Measurements from ENCODE around the gene PDLIM1. TPM values are rescaled to one million over a fixed set of nuclear protein-coding genes. Genes with fewer than 3 reads are reported as not detected.

Gene PDLIM1
- total and polyA plus RNA-seq, 10 of the 15 experiments (the other 5 are each of a cell fraction or from before 2014, with no cell fraction given) = 95.7 to 714 (median 309) TPM

DNA sequence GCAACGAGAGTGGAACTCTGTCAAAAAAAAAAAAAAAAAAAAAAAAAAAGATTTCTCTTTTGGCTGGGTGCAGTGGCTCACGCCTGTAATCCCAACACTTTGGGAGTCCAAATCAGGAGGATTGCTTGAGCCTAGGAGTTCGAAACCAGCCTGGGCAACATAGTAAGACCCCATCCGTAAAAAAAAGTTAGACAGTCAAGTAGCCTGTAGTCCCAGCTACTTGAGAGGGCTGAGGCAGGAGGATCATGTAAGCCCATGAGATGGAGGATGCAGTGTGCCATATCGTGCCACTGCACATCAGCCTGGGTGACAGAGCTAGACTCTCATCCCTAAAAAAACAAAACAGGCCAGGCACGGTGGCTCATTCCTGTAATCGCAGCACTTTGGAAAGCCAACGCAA is 25.2 kb downstream of the PDLIM1 start:
- no peak for DNase-seq (ENCODE audit: low read depth, low spot score)
- Histone ChIP-seq H3K4me3 (no peak overlapping the region), H3K27me3 (replicated peaks in 1 of 2; ENCODE audit: control insufficient read depth in 2 of 2, insufficient read depth in 2 of 2, low read length in 1 of 2) (no peaks in the 10 kb centered on the region), H3K79me2 (ENCODE audit: control insufficient read depth, insufficient read depth, low read length) (peaks cover 16% of the 10 kb centered on the region), H2AFZ (ENCODE audit: control insufficient read depth, low read depth, low read length) (no peak overlapping the region), H3K4me1 (ENCODE audit: control insufficient read depth, insufficient read depth, low read length) (peaks cover 4% of the 10 kb centered on the region; the same call in 1 of the 2 replicates), H3K4me2 (ENCODE audit: control insufficient read depth, insufficient read depth) (no peak overlapping the region), H3K9me3 (replicated peaks; ENCODE audit: control insufficient read depth, insufficient read depth, low read length) (no peaks in the 10 kb centered on the region), H3K36me3 (ENCODE audit: control insufficient read depth in 2 of 2, insufficient read depth in 2 of 2, low read length in 1 of 2) (peaks cover 38 to 53% of the 10 kb centered on the region in 2 experiments), H3K9ac (ENCODE audit: control insufficient read depth, insufficient read depth, low read length) (no peak overlapping the region), H4K20me1 (ENCODE audit: control insufficient read depth, insufficient read depth) (no peaks in the 10 kb centered on the region; the same call in 1 of the 2 replicates), H3K27ac (ENCODE audit: control insufficient read depth, insufficient read depth) (no peak overlapping the region)
- in situ Hi-C loops (cut with MboI) (no loop called here), intact Hi-C loops (cut with micrococcal nuclease; ENCODE audit: unreplicated experiment) (no loop called here)
- 97% methylated on average over 7 of the region's 8 CpGs for WGBS (ENCODE audit: insufficient coverage, insufficient replicate concordance, low lambda C conversion rate, missing lambda C conversion rate)
- RAD21 ChIA-PET (ENCODE audit: unreplicated experiment) = interaction anchor here (0.7 to 1.3 kb wide), 3 partner anchors 55 to 97 kb away, joined by 3 to 4 read pairs (median 3); no protein-coding TSS in a partner anchor
- POLR2A ChIA-PET = no interaction called here
- TF ChIP-seq ZZZ3 (IDR thresholded peaks at IDR 0.05; ENCODE audit: control insufficient read depth, insufficient read length, low read depth) (no peak), PAX5 (IDR thresholded peaks at IDR 0.05; ENCODE audit: borderline replicate concordance, low read depth, low read length) (no peak), EP300 (IDR thresholded peaks at IDR 0.05; ENCODE audit: borderline replicate concordance in 1 of 2, control insufficient read depth in 1 of 2, low read depth in 2 of 2, low read length in 2 of 2) (no peak), HDAC6 (IDR thresholded peaks at IDR 0.05; ENCODE audit: unreplicated experiment) (no peak), JUNB (IDR thresholded peaks at IDR 0.05) (no peak), LARP7 (IDR thresholded peaks at IDR 0.05) (no peak), SP1 (IDR thresholded peaks at IDR 0.05; ENCODE audit: low read depth, low read length) (no peak), KAT2A (conservative IDR thresholded peaks at IDR 0.05; ENCODE audit: control insufficient read depth, low read depth, low read length) (no peak), BRCA1 (IDR thresholded peaks at IDR 0.05; ENCODE audit: low read depth, low read length) (no peak), CHD4 (IDR thresholded peaks at IDR 0.05) (no peak), ZBED1 (IDR thresholded peaks at IDR 0.05; ENCODE audit: borderline replicate concordance) (no peak), SUZ12 (IDR thresholded peaks at IDR 0.05; ENCODE audit: unreplicated experiment) (no peak), ZNF384 (IDR thresholded peaks at IDR 0.05; ENCODE audit: borderline replicate concordance, low read depth, low read length) (no peak)
- TF ChIP-seq, protein P1, sequence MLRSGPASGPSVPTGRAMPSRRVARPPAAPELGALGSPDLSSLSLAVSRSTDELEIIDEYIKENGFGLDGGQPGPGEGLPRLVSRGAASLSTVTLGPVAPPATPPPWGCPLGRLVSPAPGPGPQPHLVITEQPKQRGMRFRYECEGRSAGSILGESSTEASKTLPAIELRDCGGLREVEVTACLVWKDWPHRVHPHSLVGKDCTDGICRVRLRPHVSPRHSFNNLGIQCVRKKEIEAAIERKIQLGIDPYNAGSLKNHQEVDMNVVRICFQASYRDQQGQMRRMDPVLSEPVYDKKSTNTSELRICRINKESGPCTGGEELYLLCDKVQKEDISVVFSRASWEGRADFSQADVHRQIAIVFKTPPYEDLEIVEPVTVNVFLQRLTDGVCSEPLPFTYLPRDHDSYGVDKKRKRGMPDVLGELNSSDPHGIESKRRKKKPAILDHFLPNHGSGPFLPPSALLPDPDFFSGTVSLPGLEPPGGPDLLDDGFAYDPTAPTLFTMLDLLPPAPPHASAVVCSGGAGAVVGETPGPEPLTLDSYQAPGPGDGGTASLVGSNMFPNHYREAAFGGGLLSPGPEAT (IDR thresholded peaks at IDR 0.05; ENCODE audit: low read depth) = no peak
- no TSS peak for BruUV-seq (replicated peaks)
- no peak for ATAC-seq
- SMC1A ChIA-PET (ENCODE audit: uncharacterized antibody, unreplicated experiment) = interaction anchor here (1.8 to 3.6 kb wide), 3 partner anchors 10 to 97 kb away, joined by 4 to 13 read pairs (median 12); no protein-coding TSS in a partner anchor
- CTCF ChIA-PET = interaction anchor here (1.3 to 2.2 kb wide), 5 partner anchors 11 to 97 kb away, joined by 5 to 18 read pairs (median 6); no protein-coding TSS in a partner anchor
- no peak for FAIRE-seq

All from GM12878 (cell line).